H9 (cell line): Measurements from ENCODE around the gene DOK5. TPM values are rescaled to one million over a fixed set of nuclear protein-coding genes. Genes with fewer than 3 reads are reported as not detected.

Experiments
- DNase-seq: peaks from one replicate; pipeline ENCODE4 v3.0.0-alpha.2; 2017
- H2AFZ ChIP-seq: one replicate; pipeline ENCODE4 v1.6.1; 2013; ENCODE audit warnings: mild to moderate bottlenecking, low read length, control low read depth, moderate library complexity
- H2AK5ac ChIP-seq: 2 replicates; pipeline ENCODE4 v1.6.1; 2013; ENCODE audit warnings: low read length, control low read depth, mixed read lengths; ENCODE audit not compliant: insufficient read length
- H2BK120ac ChIP-seq: one replicate; pipeline ENCODE4 v1.6.1; 2013; ENCODE audit warnings: low read depth, mild to moderate bottlenecking, low read length, control low read depth, inconsistent platforms; ENCODE audit not compliant: poor library complexity, severe bottlenecking
- H2BK12ac ChIP-seq: 2 replicates; pipeline ENCODE4 v1.6.1; 2013; ENCODE audit warnings: low read length, control low read depth, mixed read lengths, low read depth; ENCODE audit not compliant: insufficient read length
- H2BK15ac ChIP-seq: 2 replicates; pipeline ENCODE4 v1.6.1; 2013; ENCODE audit warnings: low read depth, low read length, control low read depth
- H2BK20ac ChIP-seq: one replicate; pipeline ENCODE4 v1.6.1; 2013; ENCODE audit warnings: low read depth, mild to moderate bottlenecking, low read length, control low read depth, inconsistent platforms; ENCODE audit not compliant: poor library complexity, severe bottlenecking
- H2BK5ac ChIP-seq: 2 replicates; pipeline ENCODE4 v1.6.1; 2013; ENCODE audit warnings: low read length, control low read depth, mixed read lengths; ENCODE audit not compliant: insufficient read length
- H3K14ac ChIP-seq: 2 replicates; pipeline ENCODE4 v1.6.1; 2013; ENCODE audit warnings: low read length, control low read depth; ENCODE audit not compliant: insufficient read depth
- H3K18ac ChIP-seq: 2 replicates; pipeline ENCODE4 v1.6.1; 2013; ENCODE audit warnings: low read depth, mild to moderate bottlenecking, mixed read lengths, low read length, control low read depth; ENCODE audit not compliant: insufficient read length
- H3K23ac ChIP-seq: 2 replicates; pipeline ENCODE4 v1.6.1; 2013; ENCODE audit warnings: low read length, control low read depth, mixed read lengths, low read depth; ENCODE audit not compliant: insufficient read length
- H3K23me2 ChIP-seq: 2 replicates; pipeline ENCODE4 v1.6.1; 2013; ENCODE audit warnings: low read depth, mild to moderate bottlenecking, mixed read lengths, low read length, control low read depth; ENCODE audit not compliant: insufficient read length, poor library complexity, severe bottlenecking
- H3K27ac ChIP-seq: 2 replicates; pipeline ENCODE4 v1.5.1; 2013; ENCODE audit warnings: low read length, control low read depth, mixed read lengths, low read depth; ENCODE audit not compliant: insufficient read length
- H3K27me3 ChIP-seq: 2 replicates; pipeline ENCODE4 v1.6.1; 2013; ENCODE audit warnings: low read length, control low read depth, inconsistent platforms; ENCODE audit not compliant: insufficient read depth
- H3K4ac ChIP-seq: 2 replicates; pipeline ENCODE4 v1.6.1; 2013; ENCODE audit warnings: low read depth, mild to moderate bottlenecking, control low read depth, inconsistent platforms, low read length, moderate library complexity
- H3K4me1 ChIP-seq: 2 replicates; pipeline ENCODE4 v1.6.1; 2013; ENCODE audit warnings: low read length, control low read depth, inconsistent platforms; ENCODE audit not compliant: insufficient read depth
- H3K4me2 ChIP-seq: 2 replicates; pipeline ENCODE4 v1.6.1; 2013; ENCODE audit warnings: low read length, control low read depth, mixed read lengths; ENCODE audit not compliant: insufficient read length, insufficient read depth
- H3K56ac ChIP-seq: 2 replicates; pipeline ENCODE4 v1.6.1; 2013; ENCODE audit warnings: low read depth, mild to moderate bottlenecking, mixed read lengths, low read length, control low read depth; ENCODE audit not compliant: insufficient read length
- H3K79me1 ChIP-seq: 2 replicates; pipeline ENCODE4 v1.6.1; 2013; ENCODE audit warnings: low read depth, mild to moderate bottlenecking, moderate library complexity, low read length, control low read depth, inconsistent platforms; ENCODE audit not compliant: insufficient read depth, poor library complexity, severe bottlenecking
- H3K79me2 ChIP-seq: 2 replicates; pipeline ENCODE4 v1.6.1; 2013; ENCODE audit warnings: low read length, control low read depth, inconsistent platforms; ENCODE audit not compliant: insufficient read depth
- H3K9ac ChIP-seq: 2 replicates; pipeline ENCODE4 v1.6.1; 2013; ENCODE audit warnings: low read length, control low read depth, mixed read lengths; ENCODE audit not compliant: insufficient read length; ENCODE audit errors: extremely low read depth
- H3K9me3 ChIP-seq: one replicate; pipeline ENCODE4 v1.6.1; 2013; ENCODE audit warnings: low read depth, low read length, inconsistent platforms; ENCODE audit not compliant: control insufficient read depth
- H3T11ph ChIP-seq: one replicate; pipeline ENCODE4 v1.6.1; 2013; ENCODE audit warnings: mild to moderate bottlenecking, low read length, control low read depth, inconsistent platforms
- H4K20me1 ChIP-seq: one replicate; pipeline ENCODE4 v1.6.1; 2013; ENCODE audit not compliant: control insufficient read depth, insufficient read length, insufficient read depth
- H4K5ac ChIP-seq: 2 replicates; pipeline ENCODE4 v1.6.1; 2013; ENCODE audit warnings: low read depth, mild to moderate bottlenecking, mixed read lengths, low read length, control low read depth; ENCODE audit not compliant: insufficient read length
- H4K8ac ChIP-seq: replicated peaks from 2 replicates; pipeline ENCODE4 v1.6.1; 2013; ENCODE audit warnings: low read length, control low read depth, mixed read lengths, low read depth; ENCODE audit not compliant: insufficient read length
- H4K91ac ChIP-seq: 2 replicates; pipeline ENCODE4 v1.6.1; 2013; ENCODE audit warnings: low read depth, mild to moderate bottlenecking, moderate library complexity, mixed read lengths, low read length, control low read depth; ENCODE audit not compliant: insufficient read length
- H3K27ac Mint-ChIP-seq, 3 experiments: 2 replicates in 2 of 3; 3 replicates in 1 of 3; pipeline ENCODE4 v1.8.0; 2020 to 2021; ENCODE audit warnings: mixed read lengths in 3 of 3, mild to moderate bottlenecking in 1 of 3, moderate library complexity in 1 of 3
- H3K27me3 Mint-ChIP-seq: 2 replicates; pipeline ENCODE4 v1.8.0; 2021; ENCODE audit warnings: low read depth, mild to moderate bottlenecking, moderate library complexity, mixed read lengths
- H3K36me3 Mint-ChIP-seq, 3 experiments: 2 replicates in 2 of 3; 3 replicates in 1 of 3; pipeline ENCODE4 v1.8.0; 2020 to 2021; ENCODE audit warnings: low read depth in 3 of 3, mixed read lengths in 3 of 3; ENCODE audit not compliant: insufficient read depth in 1 of 3
- H3K4me1 Mint-ChIP-seq, 2 experiments: 2 replicates each; pipeline ENCODE4 v1.8.0; 2020; ENCODE audit warnings: mixed read lengths in 2 of 2
- H3K4me3 Mint-ChIP-seq, 2 experiments: 2 replicates in 1 of 2; 3 replicates in 1 of 2; pipeline ENCODE4 v1.8.0; 2020 to 2021; ENCODE audit warnings: mild to moderate bottlenecking in 2 of 2, mixed read lengths in 2 of 2, moderate library complexity in 1 of 2
- H3K9me3 Mint-ChIP-seq, 2 experiments: 2 replicates in 1 of 2; 3 replicates in 1 of 2; pipeline ENCODE4 v1.8.0; 2020; ENCODE audit warnings: mild to moderate bottlenecking in 2 of 2, mixed read lengths in 2 of 2, moderate library complexity in 1 of 2
- CTCF ChIP-seq: fragments of 200-600 bp; sonication (generic); conservative IDR thresholded peaks from 3 replicates; pipeline ENCODE4 v1.8.0; 2021; ENCODE audit warnings: antibody characterized with exemption, mild to moderate bottlenecking
- WGBS: extraction: QIAGEN DNeasy Blood & Tissue Kit; methylation state at CpG from one replicate; pipeline ENCODE4 v1.1.7; 2013; ENCODE audit warnings: missing lambda C conversion rate, low lambda C conversion rate, mixed read lengths; ENCODE audit not compliant: insufficient read length; ENCODE audit errors: extremely low coverage; 5-methylcytosine and 5-hydroxymethylcytosine counted together
- total RNA-seq: library from RNA; stranded (reverse); gene quantifications from 2 replicates; pipeline ENCODE4 v1.2.1, GENCODE V29; 2021

The DOK5 gene
- total RNA-seq, 1 experiment from 2014 or later: 4.5 TPM

DNA sequence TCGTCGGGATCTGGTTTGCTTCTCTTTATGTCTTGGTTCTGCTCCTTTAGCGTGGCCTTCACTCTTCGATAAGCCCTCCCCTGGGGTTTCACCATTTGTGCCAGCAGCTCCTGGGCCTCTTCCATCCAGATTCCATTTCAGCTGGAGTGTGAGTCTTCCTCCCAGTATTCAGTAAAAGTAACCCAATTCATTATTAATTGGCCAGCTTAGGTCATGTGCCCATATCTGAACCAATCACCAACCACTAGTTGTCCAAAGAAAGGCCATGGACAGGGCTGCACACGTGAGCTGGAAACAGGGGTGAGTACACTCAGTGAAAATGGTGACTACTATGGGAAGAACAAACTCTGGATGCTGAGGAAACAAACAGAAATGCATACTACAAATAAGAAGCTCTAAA, 2.8 kb upstream of the DOK5 start:
- Histone ChIP-seq H4K20me1 (no peaks in the 10 kb centered on the region), H3K9me3 (no peaks in the 10 kb centered on the region), H2BK20ac (no peak overlapping the region), H3K23ac (no peak overlapping the region), H2AK5ac (no peak overlapping the region), H3K79me1 (no peaks in the 10 kb centered on the region), H3K4me2 (no peak overlapping the region), H4K91ac (no peak overlapping the region), H3K9ac (no peak overlapping the region), H2BK12ac (no peak overlapping the region), H3K23me2 (peaks cover 10% of the 10 kb centered on the region), H3K56ac (no peak overlapping the region), H3K79me2 (no peaks in the 10 kb centered on the region), H3K14ac (no peak overlapping the region), H3T11ph (no peak overlapping the region), H2BK5ac (no peak overlapping the region), H2BK15ac (no peak overlapping the region), H4K8ac (no peak overlapping the region), H2BK120ac (no peak overlapping the region), H3K27ac (no peak overlapping the region), H3K18ac (no peak overlapping the region), H4K5ac (no peak overlapping the region), H3K4me1 (no peaks in the 10 kb centered on the region), H3K27me3 (peaks cover 3% of the 10 kb centered on the region; the same call in 1 of the 2 replicates), H2AFZ (no peak overlapping the region), H3K4ac (no peak overlapping the region)
- no CpG with 5 or more reads among the region's 5 CpGs for WGBS
- H3K4me3 Mint-ChIP-seq: no peak overlapping the region
- H3K27ac Mint-ChIP-seq: no peak overlapping the region
- peaks cover 38% of the 10 kb centered on the region for H3K27me3 Mint-ChIP-seq
- peaks cover 21 to 24% of the 10 kb centered on the region in 2 experiments for H3K4me1 Mint-ChIP-seq
- no peak for TF ChIP-seq CTCF
- DNase-seq: no peak
- H3K9me3 Mint-ChIP-seq: no peaks in the 10 kb centered on the region; a peak in 1 of 5 replicates
- no peaks in the 10 kb centered on the region; a peak in 1 of 7 replicates for H3K36me3 Mint-ChIP-seq
